Omental fat pad (tissue), 4 donors: ENCODE data around the gene CXCR4. TPM values are rescaled to one million over a fixed set of nuclear protein-coding genes. Genes with fewer than 3 reads are reported as not detected.

Experiments
- ATAC-seq: fragments of 150-250 bp; one replicate; pipeline ENCODE4 v1.9.1; 2016; ENCODE audit warnings: mild to moderate bottlenecking, moderate library complexity; ENCODE audit not compliant: low FRiP score
- DNase-seq: peaks from one replicate; pipeline ENCODE4 v3.0.0-alpha.2; 2019; ENCODE audit warnings: low spot score
- CTCF ChIP-seq, 3 donors: fragments of 450-650 bp; IDR thresholded peaks; one replicate each; pipeline ENCODE4 v1.5.1; 2016 to 2017; ENCODE audit warnings: antibody characterized with exemption in 3 of 3, mild to moderate bottlenecking in 3 of 3, moderate library complexity in 2 of 3
- total RNA-seq, 4 donors: library from RNA; depleted of rRNA; stranded (reverse); fragments of >200 nt; gene quantifications; one replicate each; pipeline ENCODE4 v1.1.0, GENCODE V29; 2016

CXCR4 gene
- total RNA-seq, 4 donors from 2014 or later: 29.6 to 61.1 (median 37.8) TPM

GRCh38 chr2:136108463-136108862 is 9.5 kb downstream of the CXCR4 start:
- no peak for TF ChIP-seq CTCF (IDR thresholded peaks at IDR 0.05)
- no peak for ATAC-seq
- no peak for DNase-seq

GRCh38 chr2:136107051-136108033 is 10.6 kb downstream of the CXCR4 start:
- DNase-seq: no peak
- TF ChIP-seq CTCF (IDR thresholded peaks at IDR 0.05): no peak
- no peak for ATAC-seq

GRCh38 chr2:136106505-136106904 is 11.4 kb downstream of the CXCR4 start:
- no peak for TF ChIP-seq CTCF (IDR thresholded peaks at IDR 0.05)
- DNase-seq: no peak
- no peak for ATAC-seq

- ATAC-seq (no peak), DNase-seq (no peak)
- TF ChIP-seq CTCF (IDR thresholded peaks at IDR 0.05): no peak
These were observed 13.0 kb downstream of the CXCR4 start for GRCh38 chr2:136104977-136105376.

- DNase-seq (no peak), ATAC-seq (no peak)
- TF ChIP-seq CTCF (IDR thresholded peaks at IDR 0.05): no peak
These were observed 16.9 kb downstream of the CXCR4 start for GRCh38 chr2:136101042-136101441.

GRCh38 chr2:136098441-136098840 is 19.5 kb downstream of the CXCR4 start:
- no peak for TF ChIP-seq CTCF (IDR thresholded peaks at IDR 0.05)
- DNase-seq (no peak), ATAC-seq (no peak)

GRCh38 chr2:136093583-136093982 is 24.4 kb downstream of the CXCR4 start:
- ATAC-seq: no peak
- DNase-seq: no peak
- no peak for TF ChIP-seq CTCF (IDR thresholded peaks at IDR 0.05)
